Activated T-helper 1 cell treated with Interleukin-2 at 50 U/mL for 16 hours (primary cell): ENCODE results near the gene GPR27.

Source experiments
- DNase-seq: peaks from one replicate; pipeline ENCODE4 v3.0.0-alpha.2; 2020; ENCODE audit warnings: low read depth

Gene GPR27

GRCh38 chr3:71732637-71733036, 21.0 kb upstream of the GPR27 start:
- no peak for DNase-seq

GRCh38 chr3:71733319-71733718, 20.3 kb upstream of the GPR27 start:
- DNase-seq, result no peak

- DNase-seq, result no peak
Observed at GRCh38 chr3:71734881-71735280, 18.8 kb upstream of the GPR27 start.

- no peak for DNase-seq
Observed at GRCh38 chr3:71742621-71743020, 11.0 kb upstream of the GPR27 start.

GRCh38 chr3:71744738-71745137, 8.9 kb upstream of the GPR27 start:
- DNase-seq, result no peak

- no peak for DNase-seq
Observed at GRCh38 chr3:71751602-71752001, 2.1 kb upstream of the GPR27 start.

GRCh38 chr3:71752831-71753700, 589 bp upstream of the GPR27 start:
- no peak for DNase-seq

GRCh38 chr3:71754610-71755253, 1.1 kb downstream of the GPR27 start:
- no peak for DNase-seq

GRCh38 chr3:71758091-71758490, 4.4 kb downstream of the GPR27 start:
- DNase-seq, result no peak

- no peak for DNase-seq
Observed at GRCh38 chr3:71759401-71759800, 5.7 kb downstream of the GPR27 start.

- DNase-seq, result no peak
Observed at GRCh38 chr3:71760140-71760539, 6.5 kb downstream of the GPR27 start.

GRCh38 chr3:71763426-71763825, 9.8 kb downstream of the GPR27 start:
- DNase-seq, result no peak

- no peak for DNase-seq
Observed at GRCh38 chr3:71771126-71771525, 17.5 kb downstream of the GPR27 start.

- DNase-seq, result no peak
Observed at GRCh38 chr3:71771884-71772283, 18.2 kb downstream of the GPR27 start.

- no peak for DNase-seq
Observed at GRCh38 chr3:71776538-71776937, 22.9 kb downstream of the GPR27 start.

GRCh38 chr3:71778353-71778752, 24.7 kb downstream of the GPR27 start:
- no peak for DNase-seq

GRCh38 chr3:71779674-71780377, 26.2 kb downstream of the GPR27 start:
- no peak for DNase-seq

- no peak for DNase-seq
Observed at GRCh38 chr3:71780430-71780829, 26.8 kb downstream of the GPR27 start.

GRCh38 chr3:71783152-71783551, 29.5 kb downstream of the GPR27 start:
- DNase-seq, result no peak

- DNase-seq, result no peak
Observed at GRCh38 chr3:71784201-71784913, 30.7 kb downstream of the GPR27 start.

GRCh38 chr3:71784914-71785531, 31.4 kb downstream of the GPR27 start, which contains the start of gene PROK2:
Gene PROK2 (minus strand): TSS chr3:71785148. CDS start chr3:71785052, 96 bp downstream.
- DNase-seq, result no peak
